CD1c-positive myeloid dendritic cell (primary cell): ENCODE measurements around the gene CAPN9.

Experiments
- DNase-seq: peaks from one replicate; pipeline ENCODE4 v3.0.0-alpha.2; 2016; ENCODE audit errors: extremely low spot score

The CAPN9 gene

GRCh38 chr1:230851291-230851691 lies 104.1 kb downstream of the CAPN9 start:
- no peak for DNase-seq
